ENCODE measurements around the gene PHACTR3.

GRCh38 chr20:59830665-59831023, 226.3 kb downstream of the PHACTR3 start:
- no peak for TF ChIP-seq CTCF (IDR thresholded peaks at IDR 0.05)
- no peak for TF ChIP-seq POLR2A (IDR thresholded peaks at IDR 0.05)

Data from right lobe of liver (tissue), 4 donors.